HG02870 (cell line): ENCODE results near the gene SLITRK5.

ENCODE experiments used
- ATAC-seq: cut with Tn5 transposase; IDR thresholded peaks from one replicate; pipeline ENCODE4 v1.9.1; 2021; ENCODE audit warnings: mild to moderate bottlenecking, moderate library complexity; ENCODE audit not compliant: unreplicated experiment

SLITRK5 gene

GRCh38 chr13:87671031-87671752, at the start of gene SLITRK5:
SLITRK5 (plus strand) TSS chr13:87671371; CDS start chr13:87675389, 4,018 bp downstream.
- peak; percentile 96 for ATAC-seq

GRCh38 chr13:87622971-87623370, 48.2 kb upstream of the SLITRK5 start:
- ATAC-seq: no peak

- ATAC-seq: no peak
Observed at GRCh38 chr13:87656306-87656705, 14.9 kb upstream of the SLITRK5 start.

- no peak for ATAC-seq
Observed at GRCh38 chr13:87661471-87661870, 9.7 kb upstream of the SLITRK5 start.

- no peak for ATAC-seq
Observed at GRCh38 chr13:87666831-87667230, 4.3 kb upstream of the SLITRK5 start.

GRCh38 chr13:87667686-87668085, 3.5 kb upstream of the SLITRK5 start:
- ATAC-seq: no peak

- peak; percentile 39 for ATAC-seq
Observed at GRCh38 chr13:87669379-87669978, 1.7 kb upstream of the SLITRK5 start.

GRCh38 chr13:87671753-87672605, 808 bp downstream of the SLITRK5 start:
- peak; percentile 1 for ATAC-seq

GRCh38 chr13:87674247-87674738, 3.1 kb downstream of the SLITRK5 start:
- no peak for ATAC-seq

- no peak for ATAC-seq
Observed at GRCh38 chr13:87675851-87676250, 4.7 kb downstream of the SLITRK5 start.

- ATAC-seq: no peak
Observed at GRCh38 chr13:87676254-87677042, 5.3 kb downstream of the SLITRK5 start.

GRCh38 chr13:87677043-87677495, 5.9 kb downstream of the SLITRK5 start:
- ATAC-seq: no peak

- no peak for ATAC-seq
Observed at GRCh38 chr13:87677496-87678371, 6.6 kb downstream of the SLITRK5 start.

GRCh38 chr13:87678372-87678752, 7.2 kb downstream of the SLITRK5 start:
- no peak for ATAC-seq

- no peak for ATAC-seq
Observed at GRCh38 chr13:87680298-87680697, 9.1 kb downstream of the SLITRK5 start.

- no peak for ATAC-seq
Observed at GRCh38 chr13:87684850-87685742, 13.9 kb downstream of the SLITRK5 start.

- ATAC-seq: no peak
Observed at GRCh38 chr13:87696458-87696857, 25.3 kb downstream of the SLITRK5 start.

GRCh38 chr13:87698268-87698667, 27.1 kb downstream of the SLITRK5 start:
- no peak for ATAC-seq

GRCh38 chr13:87709947-87710346, 38.8 kb downstream of the SLITRK5 start:
- no peak for ATAC-seq
